ENCODE measurements around the gene SNTG2.

DNA sequence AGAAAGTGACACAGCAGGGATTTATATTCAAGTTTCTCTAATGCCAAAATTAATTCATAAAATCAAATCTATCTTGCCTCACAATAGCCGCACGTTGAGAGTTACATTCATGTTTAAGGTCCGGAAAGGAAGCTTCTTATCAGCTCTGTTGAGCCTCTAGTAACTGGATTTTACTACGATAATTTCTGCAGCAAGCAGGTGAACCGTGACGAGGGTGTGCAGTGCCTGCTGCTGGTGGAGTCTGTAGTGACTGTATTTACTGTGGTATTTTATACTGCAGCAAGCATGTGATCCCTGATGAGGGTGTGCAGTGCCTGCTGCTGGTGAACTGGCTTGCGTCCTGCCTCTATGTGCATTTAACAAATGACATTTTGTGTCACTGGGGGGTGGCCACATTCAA is 120.0 kb downstream of the SNTG2 start:
- TF ChIP-seq, protein P1, sequence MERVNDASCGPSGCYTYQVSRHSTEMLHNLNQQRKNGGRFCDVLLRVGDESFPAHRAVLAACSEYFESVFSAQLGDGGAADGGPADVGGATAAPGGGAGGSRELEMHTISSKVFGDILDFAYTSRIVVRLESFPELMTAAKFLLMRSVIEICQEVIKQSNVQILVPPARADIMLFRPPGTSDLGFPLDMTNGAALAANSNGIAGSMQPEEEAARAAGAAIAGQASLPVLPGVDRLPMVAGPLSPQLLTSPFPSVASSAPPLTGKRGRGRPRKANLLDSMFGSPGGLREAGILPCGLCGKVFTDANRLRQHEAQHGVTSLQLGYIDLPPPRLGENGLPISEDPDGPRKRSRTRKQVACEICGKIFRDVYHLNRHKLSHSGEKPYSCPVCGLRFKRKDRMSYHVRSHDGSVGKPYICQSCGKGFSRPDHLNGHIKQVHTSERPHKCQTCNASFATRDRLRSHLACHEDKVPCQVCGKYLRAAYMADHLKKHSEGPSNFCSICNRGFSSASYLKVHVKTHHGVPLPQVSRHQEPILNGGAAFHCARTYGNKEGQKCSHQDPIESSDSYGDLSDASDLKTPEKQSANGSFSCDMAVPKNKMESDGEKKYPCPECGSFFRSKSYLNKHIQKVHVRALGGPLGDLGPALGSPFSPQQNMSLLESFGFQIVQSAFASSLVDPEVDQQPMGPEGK (CRISPR knock-in tag; IDR thresholded peaks at IDR 0.05; ENCODE audit: borderline replicate concordance) = no peak
- no peak for TF ChIP-seq PPARA (CRISPR knock-in tag; IDR thresholded peaks at IDR 0.05; ENCODE audit: borderline replicate concordance)
- TF ChIP-seq ARNTL (CRISPR knock-in tag; IDR thresholded peaks at IDR 0.05; ENCODE audit: borderline replicate concordance, low read depth) = no peak
- no peak for TF ChIP-seq TSHZ2 (CRISPR knock-in tag; IDR thresholded peaks at IDR 0.05)
